ENCODE data around the gene SMIM11.
"Not testable (repeated sequence)": the region's sequence is repeated elsewhere in the genome, so short reads cannot be mapped to it uniquely, and the experiment has no call there.

Gene SMIM11, protein sequence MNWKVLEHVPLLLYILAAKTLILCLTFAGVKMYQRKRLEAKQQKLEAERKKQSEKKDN

DNA sequence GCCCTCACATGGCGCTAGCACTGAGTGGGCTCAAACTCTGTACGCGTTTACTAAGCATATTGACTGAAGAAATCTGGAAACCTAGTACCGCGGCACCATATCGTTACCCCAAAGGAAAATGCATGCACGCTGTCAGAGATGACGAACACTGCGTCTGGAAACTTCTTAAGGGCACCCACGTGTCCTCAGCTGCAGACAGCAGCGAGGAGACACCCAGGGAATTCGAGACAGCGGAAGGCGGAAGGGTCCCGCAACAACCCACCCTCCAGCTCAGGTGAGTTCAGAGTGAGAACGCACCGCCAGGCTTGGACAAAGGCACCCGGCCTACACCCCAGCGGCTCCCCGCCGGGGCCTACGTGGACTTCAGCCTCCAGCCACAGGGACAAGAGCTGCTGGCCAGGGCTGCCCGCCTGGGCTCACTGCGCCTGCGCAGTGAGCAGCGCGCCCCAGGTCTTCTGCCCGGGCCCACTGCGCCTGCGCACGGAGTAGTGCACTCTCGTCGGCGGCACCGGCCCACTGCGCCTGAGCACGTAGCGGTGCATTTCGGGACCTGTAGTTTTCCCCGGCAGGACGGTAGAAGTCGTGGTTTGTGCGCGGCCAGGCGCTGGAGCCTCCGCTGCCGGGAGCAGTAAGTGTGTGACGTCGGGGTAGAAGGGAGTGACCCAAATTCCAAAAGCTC is at the start of gene SMIM11:
Gene SMIM11 (plus strand): TSS at position 568 of the 679 bp plus-strand sequence. CDS start 3,998 bp downstream, outside the sequence.
- DNase-seq = not testable (repeated sequence)

DNA sequence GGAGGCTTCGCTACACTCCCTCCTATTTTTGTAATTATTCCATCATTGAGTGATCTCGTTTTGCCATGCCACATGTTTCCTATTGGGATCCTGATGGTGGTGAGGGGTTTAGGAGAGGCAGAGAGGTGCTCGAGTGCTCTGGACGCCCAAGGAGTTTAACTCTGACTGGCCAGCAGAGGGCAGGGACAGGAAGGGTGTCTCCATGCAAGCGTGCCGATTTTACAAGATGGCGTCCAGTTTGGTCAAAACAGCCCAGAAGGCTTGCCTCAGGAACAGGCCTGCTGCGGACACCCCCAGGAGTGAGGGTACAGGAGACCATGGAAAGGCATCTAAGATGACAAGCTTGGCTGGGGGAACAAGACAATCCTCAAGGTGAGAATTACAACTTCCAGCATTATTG is 45.3 kb upstream of the SMIM11 start:
- DNase-seq = no peak

DNA sequence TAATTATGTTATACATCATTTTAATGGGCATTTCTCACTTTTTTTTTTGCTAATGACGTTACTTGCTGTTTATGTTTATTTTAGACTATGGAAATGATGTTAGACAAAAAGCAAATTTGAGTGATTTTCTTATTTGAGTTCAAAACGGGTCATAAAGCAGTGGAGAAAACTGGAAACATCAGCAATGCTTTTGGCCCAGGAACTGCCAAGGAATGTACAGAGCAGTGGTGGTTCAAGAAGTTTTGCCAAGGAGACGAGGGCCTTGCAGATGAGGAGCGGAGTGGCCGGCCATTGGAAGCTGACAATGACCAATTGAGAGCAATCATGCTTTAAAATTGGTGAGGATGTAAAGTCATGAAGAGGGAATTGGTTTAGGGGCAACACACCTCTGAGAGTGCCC is 43.6 kb upstream of the SMIM11 start:
- DNase-seq = no peak

DNA sequence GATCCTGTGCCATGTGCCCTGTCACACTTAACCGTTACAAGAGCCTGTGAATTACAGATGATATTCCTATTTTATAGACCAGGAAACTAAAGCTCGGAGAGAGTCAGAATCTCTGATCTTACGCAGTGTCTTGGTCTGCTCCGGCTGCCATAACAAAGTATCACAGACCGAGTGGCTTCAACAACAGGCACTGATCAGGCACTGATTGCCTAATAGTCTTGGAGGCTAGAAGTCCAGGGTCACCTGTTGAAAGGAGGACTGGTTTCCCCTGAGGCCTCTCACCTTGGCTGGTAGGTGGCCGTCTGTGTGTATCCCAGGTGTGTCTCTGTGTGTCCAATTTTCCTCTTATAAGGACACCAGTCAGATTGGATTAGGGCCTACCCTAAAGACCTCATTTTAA is 43.0 kb upstream of the SMIM11 start:
- DNase-seq = no peak

DNA sequence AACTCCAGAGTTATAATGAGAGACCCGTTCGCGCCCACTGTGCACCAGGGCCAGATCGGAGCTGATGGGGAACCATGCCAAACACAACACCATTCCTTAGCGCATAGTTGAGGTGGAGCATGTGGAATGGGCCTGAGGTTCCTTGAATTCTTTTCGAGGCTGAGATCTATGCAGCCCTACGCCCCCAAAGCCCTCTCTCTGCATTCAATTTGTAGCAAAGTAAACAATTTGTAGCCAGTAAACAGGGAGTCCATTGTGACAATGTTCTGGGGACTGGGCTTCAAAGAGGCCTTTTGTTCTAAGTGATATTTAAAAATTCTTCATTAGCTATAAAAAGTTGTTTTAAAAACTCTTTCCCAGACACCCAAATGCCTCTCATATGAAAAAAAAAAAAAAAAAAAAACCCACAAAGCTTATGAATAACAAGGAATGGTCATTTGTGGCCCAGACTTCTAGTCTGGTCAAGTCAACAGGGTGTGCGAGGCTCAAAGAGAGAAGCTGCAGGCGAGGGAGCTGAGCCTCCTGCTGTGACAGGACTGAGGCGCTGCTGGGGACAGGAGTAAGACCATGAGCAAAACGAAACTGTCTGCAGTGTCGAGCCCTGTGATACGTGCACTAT is 42.1 kb upstream of the SMIM11 start:
- no peak for DNase-seq

DNA sequence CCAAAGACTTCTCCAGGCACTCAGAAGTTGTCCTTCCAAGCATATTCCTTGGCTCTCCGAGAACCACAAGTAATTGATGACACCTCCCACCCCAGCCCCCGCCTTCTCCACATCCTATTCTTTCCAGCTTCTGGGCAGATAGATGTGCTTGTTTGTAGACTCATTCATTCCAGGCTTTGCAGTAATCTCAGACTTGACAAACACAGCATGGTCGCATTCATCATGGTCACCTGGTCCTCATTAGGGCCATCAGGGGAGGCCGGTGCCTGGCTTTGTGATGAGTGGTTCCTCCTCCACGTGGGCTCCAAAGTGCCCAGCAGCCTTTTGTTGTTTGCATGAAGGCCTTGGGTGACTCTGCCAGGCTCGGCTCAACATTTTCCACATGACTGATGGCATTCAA is 40.0 kb upstream of the SMIM11 start:
- no peak for DNase-seq

DNA sequence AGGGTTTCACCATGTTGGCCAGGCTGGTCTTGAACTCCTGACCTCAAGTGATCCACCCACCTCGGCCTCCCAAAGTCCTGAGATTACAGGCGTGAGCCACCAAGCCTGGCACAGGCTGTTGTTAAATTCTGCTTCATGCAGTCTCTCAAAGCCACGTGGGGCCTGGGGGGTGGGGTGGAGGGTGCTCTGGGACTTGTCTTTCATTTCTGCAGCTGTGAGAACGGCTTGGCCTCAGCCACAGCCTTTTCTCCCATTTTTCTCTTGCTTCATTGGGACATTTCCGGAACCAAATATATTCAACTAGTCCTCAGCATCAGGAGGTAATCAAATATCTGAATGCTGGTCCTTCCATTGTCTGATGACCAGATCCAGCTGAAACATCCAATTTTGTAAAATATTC is 39.1 kb upstream of the SMIM11 start:
- no peak for DNase-seq

DNA sequence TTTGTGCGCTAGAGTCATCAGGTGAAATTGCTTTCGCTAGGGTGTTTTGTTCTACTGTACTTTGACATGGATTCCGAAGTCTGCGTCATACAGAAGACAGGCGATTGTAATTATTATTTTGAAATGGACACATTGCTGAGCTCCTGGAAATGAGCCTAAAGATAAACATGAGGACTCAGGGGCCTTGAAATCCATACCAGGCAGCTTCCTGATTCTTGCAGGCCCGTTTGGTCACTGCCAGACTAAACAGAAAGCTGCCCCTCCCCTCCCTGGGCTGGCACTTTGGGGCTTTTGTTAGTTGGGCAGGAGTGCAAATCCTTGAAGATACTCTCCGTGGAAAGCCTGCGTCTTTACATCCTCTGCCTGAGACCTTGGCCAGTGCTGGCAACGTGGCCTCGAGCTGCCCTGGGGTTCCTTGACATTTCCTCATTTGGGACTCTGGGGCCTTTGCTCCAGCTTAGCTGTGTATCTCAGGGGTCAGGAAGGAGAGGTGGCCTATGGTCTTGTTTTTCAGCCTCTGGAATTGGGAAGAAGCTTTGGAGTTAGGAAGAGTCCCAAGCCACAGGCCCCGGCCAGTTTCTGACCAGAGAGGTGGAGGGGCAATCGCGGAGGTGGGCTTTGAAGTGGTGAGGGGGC is 38.4 kb upstream of the SMIM11 start:
- DNase-seq = no peak

DNA sequence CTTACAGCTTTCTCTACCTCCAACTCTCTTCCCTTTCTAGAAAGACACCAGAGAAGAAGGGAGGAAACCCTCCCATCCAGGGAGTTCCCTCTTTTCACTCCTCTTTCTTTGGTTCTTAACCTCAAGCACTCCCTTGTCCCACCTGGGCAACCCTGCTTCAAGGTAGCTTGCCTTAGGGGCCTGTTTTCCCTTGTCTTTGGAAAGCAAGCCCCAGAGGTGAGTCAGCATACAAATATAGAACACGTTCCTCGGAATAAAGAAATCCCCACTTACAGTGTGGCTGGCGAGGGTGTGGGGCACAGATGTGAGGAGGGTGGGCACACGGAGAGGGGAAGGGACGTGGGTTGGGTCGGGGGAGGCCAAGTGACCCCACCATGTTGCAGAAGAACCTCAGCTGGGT is 37.6 kb upstream of the SMIM11 start:
- DNase-seq = no peak

DNA sequence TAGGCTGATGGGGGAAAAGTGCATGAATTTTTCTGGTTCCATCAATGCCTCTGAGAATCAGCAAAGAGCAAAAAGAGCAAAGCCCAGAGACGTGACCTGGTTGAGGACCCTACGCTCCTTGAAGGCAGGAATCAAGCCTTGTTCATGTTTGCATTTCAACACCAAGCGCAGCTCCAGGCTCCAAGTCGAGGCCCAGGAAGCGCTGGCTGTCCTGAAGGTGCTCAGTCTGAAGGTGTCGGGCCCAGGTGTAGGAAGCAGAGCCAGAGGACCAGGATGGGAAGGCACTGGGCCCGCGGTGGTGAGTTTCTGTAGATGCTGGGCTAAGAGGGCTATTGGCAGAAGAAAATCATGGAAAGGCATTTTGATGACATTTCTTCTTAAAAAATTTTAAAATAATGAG is 37.1 kb upstream of the SMIM11 start:
- no peak for DNase-seq

DNA sequence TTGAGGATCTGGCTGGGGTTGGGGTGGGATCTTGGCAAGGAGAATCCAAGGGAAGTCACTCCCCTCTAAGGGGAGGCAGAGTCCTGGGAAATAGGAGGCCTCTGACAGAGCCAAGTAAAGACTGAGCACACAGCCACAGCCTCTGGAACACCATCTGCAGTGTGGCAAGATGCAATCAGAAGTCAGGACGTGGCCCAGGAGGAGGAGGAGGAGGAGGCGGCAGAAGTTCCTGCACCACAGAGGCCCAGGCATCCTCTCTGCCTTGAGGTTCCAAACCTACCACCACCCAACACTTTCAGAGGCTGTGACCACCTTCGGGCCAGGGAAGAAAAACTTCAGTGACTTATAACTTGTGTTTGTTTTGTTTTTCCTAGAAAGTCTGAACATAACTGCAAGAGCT is 35.2 kb upstream of the SMIM11 start:
- DNase-seq = no peak

DNA sequence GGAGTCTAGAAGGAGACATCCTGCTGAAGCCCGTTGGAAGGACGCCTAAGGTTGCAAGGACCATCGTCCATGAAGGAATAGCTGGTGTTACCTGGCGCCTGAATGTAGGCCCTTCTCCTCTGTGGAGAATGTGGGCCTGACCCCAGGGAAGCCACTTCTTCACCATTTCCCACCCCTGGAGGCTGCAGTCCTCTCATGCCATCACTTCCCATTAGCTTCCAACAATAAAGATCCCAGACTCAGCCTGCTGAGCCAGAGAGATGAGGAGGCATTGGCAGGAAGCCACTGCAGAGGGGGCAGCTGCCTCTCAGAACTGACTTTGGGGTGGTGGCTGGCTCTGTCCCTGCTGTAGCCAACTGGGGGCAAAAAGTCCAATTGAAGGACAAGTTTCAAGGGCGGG is 32.8 kb upstream of the SMIM11 start:
- DNase-seq = no peak

DNA sequence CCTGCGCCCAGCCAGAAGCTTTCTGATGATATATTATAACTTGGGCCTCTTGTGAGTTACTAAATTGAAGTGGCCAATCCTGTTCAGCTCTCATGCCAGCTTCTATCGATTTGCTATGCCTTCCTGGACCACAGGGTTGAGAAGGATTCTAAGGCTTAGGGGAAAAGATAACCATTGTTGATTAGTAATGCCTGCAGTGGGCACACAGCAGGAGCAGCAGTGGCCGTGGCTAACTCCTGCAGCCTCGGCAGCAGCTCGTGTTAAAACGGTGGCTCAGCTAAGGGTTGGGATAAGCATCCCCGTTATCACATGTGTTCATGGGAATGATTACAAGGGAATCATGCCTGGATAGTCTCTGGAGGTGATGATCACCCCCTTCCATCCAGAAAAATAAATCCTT is 32.0 kb upstream of the SMIM11 start:
- no peak for DNase-seq

DNA sequence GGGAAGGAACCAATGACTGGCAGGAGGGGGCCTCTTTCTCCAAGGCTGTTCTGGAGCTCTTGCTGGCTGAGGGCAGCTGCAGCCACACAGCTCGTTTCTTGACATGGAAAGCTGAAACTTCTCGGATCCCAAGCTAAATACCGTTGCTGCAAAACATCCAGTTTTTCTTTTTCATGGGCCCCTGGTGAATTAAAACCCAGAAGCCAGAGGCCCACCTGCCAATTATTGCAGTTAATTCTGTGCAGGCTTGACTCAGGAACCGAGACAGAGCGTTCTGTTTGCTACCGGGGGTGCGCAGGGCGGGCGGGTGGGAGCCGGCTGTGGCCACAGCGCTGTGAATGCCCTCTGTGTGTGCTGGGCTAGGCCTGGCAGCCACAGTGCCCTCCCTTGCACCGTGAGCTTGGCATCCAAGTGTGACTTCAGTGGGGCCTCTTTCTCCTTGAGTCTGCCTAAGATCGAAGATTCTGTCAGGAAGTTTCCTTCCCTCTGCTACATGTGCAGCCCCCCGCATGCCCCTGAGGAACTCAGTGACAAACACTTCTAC is 31.4 kb upstream of the SMIM11 start:
- no peak for DNase-seq

DNA sequence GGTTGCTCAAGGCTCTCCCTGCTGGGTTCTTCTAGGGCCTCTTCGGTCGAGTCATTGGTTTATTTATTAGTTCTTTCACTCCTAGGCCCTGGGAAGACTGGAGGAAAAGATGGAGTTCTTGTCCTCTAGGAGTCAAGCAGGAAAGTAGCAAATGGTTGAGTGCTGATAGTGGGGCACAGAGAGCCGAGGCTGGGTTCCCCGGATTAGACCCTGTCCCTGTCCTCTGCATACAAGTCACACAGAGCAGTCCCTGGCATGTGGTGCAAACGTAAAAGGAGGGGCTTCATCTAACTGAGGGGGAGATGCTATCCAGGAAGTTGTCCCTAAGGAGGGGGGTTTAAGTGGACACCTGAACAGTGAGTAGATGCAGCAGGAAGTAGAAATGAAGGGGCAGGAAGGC is 30.7 kb upstream of the SMIM11 start:
- no peak for DNase-seq

DNA sequence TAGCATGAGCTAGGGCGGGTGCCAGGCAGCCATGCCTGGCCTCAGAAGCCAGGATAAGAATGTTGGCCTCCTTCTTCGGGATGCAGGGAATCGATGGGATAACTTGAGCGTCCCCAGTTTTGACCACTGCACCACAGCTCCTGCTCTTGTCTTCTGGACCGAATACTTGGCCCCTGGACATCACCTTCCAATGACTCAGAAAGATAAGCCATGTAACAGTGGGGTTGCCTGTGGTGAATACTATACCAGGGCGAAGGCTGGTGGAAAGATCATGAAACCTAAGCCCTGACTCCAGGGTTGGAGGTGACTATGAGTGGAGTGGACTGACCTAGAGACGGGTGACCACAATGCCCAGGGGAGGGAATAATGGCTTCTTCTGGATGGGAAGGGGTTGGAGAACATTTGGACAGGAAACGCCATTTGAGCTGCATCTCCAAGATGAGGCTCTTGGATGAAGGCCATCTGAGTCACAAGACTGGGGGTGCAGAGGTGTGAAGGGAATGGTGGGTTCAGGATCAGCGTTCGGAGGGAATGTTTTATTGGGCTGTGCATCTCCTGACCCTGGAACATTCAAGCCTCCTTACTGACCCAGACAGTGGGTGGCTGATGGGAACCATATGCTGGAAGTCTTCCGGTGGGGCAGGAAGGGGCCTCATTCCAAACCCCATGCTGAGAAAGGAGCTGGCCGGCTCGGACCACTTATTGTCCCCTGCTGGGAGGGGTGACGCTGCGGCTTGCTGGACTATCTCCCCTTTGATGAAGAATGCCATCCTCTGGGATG is 30.0 kb upstream of the SMIM11 start:
- no peak for DNase-seq

DNA sequence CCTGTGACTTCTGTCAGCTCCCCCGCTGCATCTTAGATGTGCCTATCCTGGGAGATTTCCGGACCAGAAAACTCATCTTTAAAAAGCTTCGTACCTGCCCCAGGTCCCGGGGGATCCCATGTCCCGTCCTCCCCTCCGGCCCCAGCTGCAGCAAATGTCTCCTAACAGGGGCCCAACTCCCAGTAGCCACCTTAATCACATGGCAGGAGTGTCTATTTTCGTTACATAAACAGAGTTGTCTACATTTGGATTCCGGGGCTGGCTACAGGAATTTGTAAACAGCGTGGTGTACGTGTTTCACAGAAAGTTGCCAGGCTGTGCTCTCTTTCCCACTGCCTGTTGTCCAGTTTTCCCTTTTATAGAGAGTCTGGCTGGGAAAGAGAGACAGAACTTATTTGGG is 29.4 kb upstream of the SMIM11 start:
- DNase-seq = no peak

DNA sequence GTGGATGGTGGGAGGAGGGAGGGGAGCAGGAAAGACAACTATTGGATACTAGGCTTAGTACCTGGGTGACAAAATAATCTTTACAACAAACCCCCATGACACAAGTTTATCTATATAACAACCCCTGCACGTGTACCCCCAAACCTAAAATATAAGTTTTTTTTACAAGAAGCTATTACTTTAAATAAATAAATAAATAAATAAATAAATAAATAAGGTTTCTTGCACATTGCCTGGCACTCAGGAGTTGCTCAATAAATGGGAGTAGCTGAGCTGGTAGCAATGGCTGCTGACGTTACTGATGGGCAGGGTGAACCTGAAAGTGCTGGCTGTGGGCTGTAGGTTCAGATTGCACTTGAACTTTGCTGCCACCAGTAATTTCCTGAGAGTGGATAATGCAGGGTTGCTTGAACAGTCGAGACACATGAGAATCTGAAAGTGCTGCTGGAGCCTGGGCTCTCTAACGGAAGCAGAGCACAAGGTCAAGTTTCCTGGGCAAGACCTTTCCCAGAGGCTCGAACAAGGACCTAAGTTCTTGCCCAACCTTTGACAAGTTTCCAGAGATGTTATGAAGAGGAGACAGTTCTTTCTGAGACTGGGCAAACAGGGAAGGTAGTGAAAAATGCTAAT is 26.3 kb upstream of the SMIM11 start:
- no peak for DNase-seq

DNA sequence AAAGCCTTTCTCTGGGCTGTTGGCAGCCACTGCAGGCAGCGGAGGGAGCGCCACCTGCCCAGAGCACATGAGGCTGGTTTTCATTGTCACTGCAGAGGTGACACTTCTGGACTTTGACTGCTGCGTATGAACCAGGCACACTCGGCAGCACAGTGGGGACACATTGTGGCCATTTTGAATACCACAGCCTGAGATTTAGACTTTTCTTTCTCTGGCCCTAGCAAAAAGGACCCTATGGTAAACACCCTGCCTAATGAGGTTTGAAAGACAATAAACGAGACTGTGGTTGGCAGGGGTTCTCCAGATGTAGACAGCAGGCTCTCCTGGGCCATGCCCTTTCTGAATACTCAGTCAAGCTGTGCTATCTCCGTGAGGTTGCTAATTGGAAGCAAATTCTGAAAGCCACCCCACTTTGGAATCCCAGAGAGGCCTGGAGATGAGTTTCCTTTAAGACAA is 23.5 kb upstream of the SMIM11 start:
- peak; percentile 16 for DNase-seq

DNA sequence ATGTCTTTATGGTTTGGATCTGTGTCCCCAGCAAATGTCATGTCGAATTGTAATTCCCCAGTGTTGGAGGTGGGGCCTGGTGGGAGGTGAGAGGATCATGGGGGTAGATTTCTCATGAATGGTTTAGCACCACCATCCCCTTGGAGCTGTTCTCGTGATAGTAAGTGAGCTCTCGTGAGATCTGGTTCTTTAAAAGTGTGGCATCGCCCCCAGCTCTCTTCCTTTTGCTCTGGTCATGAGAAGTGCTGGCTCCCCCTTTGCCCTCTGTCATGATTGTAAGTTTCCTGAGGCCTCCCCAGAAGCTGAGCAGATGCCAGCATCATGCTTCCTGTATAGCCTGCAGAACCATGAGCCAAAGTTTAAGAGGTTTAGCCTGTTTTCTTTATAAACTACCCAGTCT is 22.8 kb upstream of the SMIM11 start:
- no peak for DNase-seq

DNA sequence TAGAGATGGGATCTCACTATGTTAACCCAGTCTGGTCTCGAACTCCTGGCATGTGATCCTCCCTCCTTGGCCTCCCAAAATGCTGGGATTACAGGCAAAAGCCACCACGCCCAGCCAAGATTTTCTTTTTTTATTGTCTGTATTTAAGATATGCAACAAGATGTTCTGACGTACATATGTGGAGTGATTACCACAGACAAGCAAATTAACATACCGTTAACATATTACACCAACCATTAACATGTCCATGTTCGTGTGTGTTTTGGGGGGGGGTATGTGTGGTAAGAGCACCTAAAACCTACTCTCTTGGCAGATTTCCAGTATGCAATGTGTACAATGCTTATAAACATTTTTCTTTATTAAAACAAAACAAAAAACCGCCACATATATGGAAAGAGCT is 22.1 kb upstream of the SMIM11 start:
- DNase-seq = no peak

DNA sequence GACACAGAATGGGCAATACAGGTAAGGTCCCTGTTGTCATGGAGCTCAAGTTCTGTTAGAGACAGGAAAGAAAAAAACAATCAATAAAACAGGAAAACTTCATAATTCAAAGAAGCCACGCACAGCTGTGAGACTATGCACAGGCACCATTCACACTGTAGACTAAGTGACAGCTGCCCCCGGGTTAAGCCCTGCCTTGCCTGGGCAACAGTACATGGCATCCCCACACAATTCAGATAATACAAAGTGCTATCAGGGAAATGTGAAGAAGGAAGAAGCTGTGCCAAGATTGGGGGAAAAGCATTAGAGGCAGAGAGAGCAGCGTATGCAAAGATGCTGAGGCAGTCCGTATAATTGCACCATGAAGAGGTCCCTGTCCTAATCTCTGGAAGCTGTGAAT is 20.5 kb upstream of the SMIM11 start:
- no peak for DNase-seq

DNA sequence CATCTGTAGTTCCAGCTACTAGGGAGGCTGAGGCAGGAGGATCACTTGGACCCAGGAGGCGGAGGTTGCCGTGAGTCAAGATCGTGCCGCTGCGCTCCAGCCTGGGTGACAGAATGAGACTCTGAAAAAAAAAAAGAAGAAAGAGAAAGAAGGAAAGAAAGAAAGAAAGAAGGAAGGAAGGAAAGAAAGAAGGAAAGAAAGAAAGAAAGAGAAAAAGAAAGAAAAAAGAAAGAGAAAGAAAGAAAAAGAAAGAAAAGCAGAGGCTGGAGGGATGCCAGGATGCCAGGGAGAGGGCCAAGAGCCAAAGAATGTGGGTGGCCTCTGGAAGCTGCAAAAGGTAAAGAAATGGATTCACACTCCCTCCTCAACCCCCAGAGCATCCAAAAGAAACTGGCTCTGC is 19.7 kb upstream of the SMIM11 start:
- DNase-seq = no peak
